G401.6 (cell line): Measurements from ENCODE around the gene NTMT1.
"Not testable (repeated sequence)": the region's sequence is repeated elsewhere in the genome, so short reads cannot be mapped to it uniquely, and the experiment has no call there.

Source experiments
- FAIRE-seq: peaks from 2 replicates; lab custom pipeline; 2012; peaks lifted over from hg19 to GRCh38; lab: Jason Lieb, UNC

NTMT1 gene

GRCh38 chr9:129626079-129626624, at the start of gene NTMT1:
TSS of gene NTMT1 (plus strand) at chr9:129626163. CDS start at chr9:129632704, 6,541 bp downstream.
- FAIRE-seq = peak; percentile 65

DNA sequence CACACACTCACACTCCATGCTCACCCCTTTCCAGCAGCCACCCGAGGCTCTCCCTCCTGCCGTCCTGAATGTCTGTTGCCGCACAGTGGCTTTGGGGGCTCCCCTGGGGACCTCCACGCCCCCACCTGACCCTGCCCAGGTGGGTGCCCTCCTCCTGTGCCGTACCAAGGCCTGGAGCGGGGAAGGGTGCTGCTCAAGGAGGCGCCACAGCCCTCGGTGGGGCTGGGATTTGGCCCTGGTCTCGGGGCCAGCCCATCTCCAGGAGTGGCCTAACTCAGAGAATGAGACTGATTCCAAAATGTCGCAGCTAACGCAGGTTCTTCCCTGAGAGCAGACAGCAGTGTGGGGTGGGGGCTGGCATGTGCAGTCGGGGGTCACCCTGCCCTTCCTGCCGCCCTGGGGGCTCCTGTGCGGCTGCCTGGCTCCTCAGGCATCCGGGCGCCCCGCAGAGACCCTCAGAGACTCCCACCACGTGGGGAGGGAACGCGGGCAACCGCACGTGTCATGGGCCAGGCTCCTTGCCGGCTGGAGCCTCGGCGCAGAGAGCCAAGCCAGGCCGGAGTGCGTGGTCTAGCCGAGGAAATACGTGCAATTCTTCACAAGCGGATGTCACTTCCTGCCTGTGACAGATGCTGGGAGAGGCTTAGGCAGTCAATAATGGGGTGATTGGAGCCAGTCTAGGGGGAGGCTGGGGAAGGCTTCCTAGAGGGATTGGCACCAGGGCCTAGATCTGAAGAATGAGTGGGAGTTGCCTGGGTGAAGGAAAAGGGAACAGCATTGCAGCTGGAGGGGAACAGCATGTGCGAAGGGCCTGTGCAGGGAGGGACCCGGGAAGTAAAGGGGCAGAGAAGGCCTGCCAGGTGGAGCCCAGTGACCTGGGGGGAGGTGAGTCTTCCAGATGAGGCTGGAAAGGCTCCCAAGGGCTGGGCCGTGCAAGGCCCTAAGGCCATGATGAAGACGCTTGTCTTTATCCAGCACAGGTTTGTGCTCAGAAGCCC, 49.1 kb upstream of the NTMT1 start:
- FAIRE-seq = no peak

DNA sequence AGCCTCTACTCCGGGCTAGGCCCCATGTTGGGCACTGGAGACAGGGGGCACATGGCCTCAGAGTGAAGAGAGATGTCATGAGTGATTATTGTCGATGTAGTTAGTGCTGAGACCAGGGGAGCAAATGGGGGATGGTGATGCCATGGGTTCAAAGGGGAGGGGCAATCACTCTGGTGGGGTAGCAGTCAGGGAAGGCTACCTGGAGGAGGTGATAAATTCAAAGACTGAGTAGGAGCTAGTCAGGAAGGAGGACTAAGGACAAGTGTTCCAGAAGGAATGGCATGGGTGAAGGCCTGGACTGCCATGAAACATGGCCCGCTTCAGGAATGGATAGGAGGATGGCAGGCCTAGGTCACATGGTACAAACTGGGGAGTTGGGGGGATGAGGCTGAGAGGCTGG, 46.7 kb upstream of the NTMT1 start:
- FAIRE-seq = no peak

DNA sequence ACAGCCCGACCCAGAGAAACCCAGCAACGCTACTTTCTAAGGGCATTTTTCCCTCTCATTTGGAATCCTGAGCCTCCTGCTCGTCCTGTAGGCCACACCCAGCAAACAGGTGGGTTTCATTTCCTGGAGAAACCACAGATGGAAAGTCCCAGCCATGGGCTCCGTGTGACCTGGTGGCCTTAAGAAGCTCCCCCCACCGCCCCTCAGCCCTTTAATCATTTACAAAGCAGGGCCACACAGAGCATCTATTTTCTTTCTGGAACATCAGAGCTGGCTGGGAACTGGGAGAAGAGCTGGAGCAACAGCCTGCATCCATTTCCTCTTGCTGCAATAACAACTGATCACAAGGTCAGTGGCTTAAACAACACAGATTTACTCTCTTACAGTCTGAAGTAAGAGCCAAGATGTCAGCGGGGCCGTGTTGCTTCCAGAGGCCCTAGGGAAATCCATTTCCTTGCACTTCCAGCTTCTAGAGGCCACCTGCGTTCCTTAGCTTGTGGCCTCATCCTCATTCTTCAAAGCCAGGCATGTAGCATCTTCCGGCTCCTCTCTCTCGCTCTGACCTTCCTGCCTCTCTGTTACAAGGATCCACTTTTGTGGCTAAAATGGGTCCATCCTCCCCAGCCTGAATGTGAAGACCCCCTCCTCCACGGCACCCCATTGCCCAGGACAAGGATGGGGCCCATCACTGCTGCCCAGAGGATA, 45.6 kb upstream of the NTMT1 start:
- FAIRE-seq = no peak

DNA sequence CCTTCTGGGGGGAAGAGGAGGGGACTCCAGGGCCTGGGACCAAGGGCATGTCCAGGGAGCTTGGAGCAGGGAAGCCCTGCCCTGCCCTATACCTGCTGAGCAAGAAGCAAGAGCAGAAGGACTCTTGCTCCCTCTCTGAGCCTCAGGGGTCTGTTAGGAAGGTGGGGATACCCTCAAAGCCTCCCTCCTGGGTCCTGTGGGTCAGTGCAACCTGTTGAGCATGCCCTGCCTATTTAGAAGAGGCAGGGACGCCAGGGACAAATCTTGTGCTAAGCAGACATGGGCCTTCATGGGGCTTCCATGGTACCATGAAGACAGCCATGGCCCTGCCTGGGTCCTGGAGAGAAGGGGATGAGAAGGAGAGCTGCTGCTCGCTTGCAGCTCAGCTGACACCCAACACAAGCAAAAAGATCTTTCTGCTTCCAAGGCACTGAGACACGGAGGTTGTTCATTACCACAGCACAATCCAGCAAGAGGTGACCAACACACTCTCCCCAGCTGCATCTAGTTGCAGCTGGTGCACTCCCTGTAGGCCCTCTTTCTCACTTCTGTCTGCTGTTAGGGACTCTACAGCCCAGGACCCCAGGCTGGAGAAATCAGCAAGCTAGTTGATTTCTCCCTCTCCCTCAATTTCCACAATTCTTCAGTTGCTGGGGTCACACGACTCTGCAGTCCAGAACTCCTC, 44.3 kb upstream of the NTMT1 start:
- FAIRE-seq = no peak

DNA sequence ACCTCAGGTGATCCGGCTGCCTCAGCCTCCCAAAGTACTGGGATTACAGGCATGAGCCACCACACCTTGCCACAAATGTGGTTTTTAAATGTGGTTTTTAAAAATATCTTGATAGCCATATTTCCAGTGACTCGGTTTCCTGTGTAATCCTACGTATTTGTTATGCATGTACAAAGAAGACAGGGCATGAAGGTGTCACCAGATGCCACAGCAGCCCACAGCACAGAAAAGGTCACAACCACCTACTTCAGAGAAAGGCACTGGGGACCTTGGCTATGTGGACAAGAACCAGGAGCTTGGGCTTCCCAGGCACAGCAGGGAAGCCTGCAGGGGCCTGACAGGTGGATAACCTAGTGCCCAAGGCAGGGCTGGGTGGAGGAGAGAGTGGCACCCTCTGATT, 43.1 kb upstream of the NTMT1 start:
- FAIRE-seq = no peak

DNA sequence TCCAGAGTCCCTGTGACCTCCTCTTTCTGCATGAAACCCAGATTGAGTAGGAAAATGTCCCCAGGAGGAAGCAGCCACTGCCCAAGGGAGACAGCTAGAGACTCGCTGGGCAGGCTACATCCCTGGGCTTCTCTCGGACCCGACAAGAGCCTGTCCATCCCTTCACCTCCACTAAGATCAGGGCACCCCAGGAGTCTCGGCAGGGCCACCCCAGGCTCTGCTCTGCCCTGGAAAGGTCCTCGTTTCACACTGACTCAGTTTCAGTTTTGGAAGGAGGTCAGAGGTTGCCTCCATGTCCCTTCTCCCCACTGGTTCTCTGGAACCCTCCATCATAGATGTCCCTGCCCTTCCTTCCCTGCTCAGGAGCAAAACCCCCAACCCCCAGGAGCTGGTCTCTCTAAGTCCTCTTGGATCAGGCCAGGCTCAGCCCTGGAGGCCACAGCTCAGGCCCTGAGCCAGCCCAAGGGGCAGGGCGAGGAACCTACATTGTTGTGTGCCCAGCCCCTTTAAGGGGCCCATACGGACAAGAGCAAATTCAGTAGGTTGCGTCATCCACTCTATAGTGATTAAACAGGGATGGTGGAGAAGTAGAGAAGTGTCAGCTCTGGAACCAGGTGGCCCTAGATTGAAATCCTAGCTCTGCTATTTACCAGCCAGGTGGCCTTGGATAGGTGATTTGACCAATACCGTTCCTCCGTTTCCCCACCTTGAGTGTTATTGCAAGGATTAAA, 42.5 kb upstream of the NTMT1 start:
- no peak for FAIRE-seq

GRCh38 chr9:129584136-129584535, 41.8 kb upstream of the NTMT1 start:
- peak; percentile 93 for FAIRE-seq

- no peak for FAIRE-seq
These were observed 40.6 kb upstream of the NTMT1 start for GRCh38 chr9:129585352-129585751.

DNA sequence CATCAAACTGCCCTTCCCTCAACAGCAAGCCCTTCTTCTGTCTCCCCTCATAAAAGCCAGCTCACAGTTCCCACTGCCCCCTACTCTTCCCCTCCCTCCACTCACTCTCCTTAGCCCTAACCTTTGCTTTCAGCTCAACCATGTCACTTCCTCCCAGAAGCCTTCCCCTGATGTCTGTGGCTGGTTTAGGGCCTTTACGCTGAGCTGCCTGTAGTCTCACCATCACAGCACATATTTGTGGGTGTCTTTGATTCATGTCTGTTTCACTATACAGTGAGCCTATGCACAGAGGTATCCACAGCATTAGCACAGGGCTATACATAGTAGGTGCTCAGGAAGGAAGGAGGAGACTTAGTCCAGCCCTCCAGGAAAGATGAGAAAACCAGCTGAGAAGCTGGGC, 39.7 kb upstream of the NTMT1 start:
- FAIRE-seq = no peak

DNA sequence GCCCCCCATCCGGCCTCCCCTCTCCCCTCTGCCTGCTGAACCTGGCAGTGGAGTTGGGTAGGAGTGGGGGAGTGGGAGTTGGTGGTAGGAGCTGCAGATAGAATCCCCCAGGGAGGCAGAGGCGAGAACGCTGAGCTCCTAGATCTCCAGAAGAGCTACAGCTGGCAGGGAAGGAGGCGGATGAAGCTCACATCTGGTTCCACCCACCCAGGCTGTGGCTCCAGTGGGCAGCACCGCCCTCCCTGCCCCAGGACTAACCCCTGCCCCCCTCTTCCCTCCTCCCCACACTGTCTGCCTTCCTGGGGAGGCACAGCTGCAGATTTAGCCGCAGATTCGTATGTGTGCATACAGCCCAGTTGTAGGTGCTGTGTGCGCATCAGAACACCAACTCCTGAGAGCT, 39.3 kb upstream of the NTMT1 start:
- FAIRE-seq = no peak

DNA sequence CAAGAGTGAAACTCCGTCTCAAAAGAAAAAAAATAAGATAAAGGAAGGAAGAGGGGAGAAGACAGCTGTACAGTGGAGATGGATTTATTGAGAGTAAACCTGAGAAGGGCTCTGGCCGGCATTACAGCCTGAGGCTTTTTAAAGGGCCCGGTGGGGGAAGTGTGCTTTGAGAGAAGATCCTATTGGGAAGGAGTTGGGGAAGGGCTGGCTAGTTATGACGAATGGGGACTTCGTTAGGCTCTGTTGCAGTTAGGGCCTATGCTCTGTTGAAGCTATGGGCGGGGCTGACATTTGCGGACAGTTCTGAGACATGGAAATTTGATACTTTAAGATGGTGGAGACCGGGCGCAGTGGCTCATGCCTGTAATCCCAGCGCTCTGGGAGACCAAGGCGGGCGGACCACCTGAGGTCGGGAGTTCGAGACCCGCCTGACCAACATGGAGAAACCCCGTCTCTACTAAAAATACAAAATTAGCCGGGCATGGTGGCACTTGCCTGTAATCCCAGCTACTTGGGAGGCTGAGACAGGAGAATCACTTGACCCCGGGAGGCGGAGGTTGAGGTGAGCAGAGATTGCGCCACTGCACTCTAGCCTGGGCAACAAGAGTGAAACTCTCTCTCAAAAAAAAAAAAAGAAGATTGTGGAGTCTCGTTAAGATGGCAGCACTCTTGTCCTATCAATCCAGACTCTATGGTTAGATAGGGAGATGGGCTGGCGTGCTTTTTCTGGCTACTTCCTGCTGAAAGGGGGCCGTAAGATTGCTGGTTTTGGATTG, 38.3 kb upstream of the NTMT1 start:
- FAIRE-seq = no peak

GRCh38 chr9:129590466-129590865, 35.5 kb upstream of the NTMT1 start:
- no peak for FAIRE-seq

GRCh38 chr9:129591916-129592315, 34.0 kb upstream of the NTMT1 start:
- FAIRE-seq = no peak

DNA sequence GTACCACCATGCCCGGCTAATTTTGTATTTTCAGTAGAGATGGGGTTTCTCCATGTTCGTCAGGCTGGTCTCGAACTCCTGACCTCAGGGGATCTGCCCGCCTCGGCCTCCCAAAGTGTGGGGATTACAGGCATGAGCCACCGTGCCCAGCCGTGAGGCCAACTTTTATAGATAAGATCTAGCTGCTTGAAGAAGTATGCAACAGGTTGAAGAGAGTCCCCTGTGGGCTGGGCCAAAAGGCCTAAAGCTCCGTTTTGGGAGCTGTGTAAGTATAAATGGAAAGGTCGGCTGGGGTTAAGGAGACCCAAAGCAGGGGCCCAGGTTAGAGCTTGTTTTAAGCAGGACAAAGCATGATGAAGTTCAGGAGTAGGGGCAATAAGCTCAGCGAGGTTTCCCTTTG, 33.2 kb upstream of the NTMT1 start:
- FAIRE-seq = not testable (repeated sequence)

DNA sequence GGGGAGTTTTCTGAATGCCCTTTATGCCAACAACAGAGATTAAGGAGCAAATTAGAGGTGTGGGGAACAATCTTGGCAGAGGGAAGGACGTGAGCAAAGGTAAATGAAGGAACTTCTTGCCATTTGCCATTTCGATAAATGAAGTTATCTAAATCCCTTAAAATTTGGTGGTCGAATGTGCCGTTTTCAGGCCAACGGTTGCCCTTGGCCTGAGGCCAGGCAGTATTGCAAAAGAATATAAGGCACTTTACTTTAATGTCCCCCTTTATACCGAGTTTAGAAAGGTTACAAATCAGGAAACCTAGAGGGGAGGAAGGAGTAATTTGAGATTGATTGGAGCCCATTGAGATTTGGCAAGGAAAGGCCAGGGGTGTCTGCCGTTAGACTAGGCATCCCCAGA, 31.3 kb upstream of the NTMT1 start:
- FAIRE-seq = no peak

- FAIRE-seq = no peak
These were observed 30.6 kb upstream of the NTMT1 start for GRCh38 chr9:129595311-129595741.

GRCh38 chr9:129595903-129596540, 29.9 kb upstream of the NTMT1 start:
- FAIRE-seq = no peak

DNA sequence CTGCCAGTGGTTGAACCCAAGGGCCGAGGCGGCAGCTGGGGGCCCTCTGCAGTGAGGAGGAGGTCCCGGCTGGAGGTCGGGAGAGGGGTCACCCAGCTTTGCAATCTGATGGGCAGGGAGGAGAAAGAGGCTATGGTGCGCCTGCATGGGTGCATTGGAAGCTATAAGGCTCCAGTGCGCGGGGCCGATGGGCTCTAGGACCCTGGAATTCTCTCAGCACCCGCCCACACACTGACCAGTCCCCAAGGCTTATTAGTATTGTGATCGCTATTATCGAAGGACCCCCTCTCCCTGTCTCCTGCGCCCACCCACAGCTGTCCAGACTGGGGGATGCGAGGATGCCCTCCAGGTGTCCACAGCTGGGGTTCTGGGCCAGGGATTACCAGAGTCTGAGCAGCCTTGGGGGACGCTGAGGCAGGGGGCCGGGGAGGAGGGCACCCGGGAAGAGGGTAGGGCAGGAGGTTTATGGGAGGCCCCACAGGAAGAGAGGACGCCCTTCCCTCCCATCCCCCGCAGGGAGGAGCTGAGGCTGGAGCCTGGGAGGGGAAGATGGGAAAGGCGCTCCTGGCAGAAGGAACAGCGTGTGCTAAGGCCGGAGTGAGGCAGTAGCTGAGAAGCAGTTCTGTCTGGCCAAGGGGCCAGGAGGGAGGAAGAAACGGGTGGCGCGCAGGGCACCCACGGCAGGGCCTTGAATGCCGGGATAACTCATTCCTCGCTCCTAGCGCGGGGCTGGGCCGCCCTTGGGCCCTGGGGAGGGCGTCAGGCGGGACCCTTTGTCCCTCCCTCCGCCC, 29.2 kb upstream of the NTMT1 start:
- peak; percentile 81 for FAIRE-seq
